A673 (cell line): ENCODE results near the gene SPESP1.

Experiments used
- CTCF ChIP-seq: fragments of 300-800, 200-600 bp; sonication (generic); conservative IDR thresholded peaks from 2 replicates; pipeline ENCODE4 v1.5.1; 2017; ENCODE audit warnings: low read depth, mild to moderate bottlenecking, antibody characterized with exemption, low read length, moderate library complexity, mixed read lengths
- EZH2 ChIP-seq: fragments of 200-600 bp; sonication (generic); IDR thresholded peaks from 2 replicates; pipeline ENCODE4 v1.6.1; 2017; ENCODE audit warnings: borderline replicate concordance, low read depth, mild to moderate bottlenecking, mixed read lengths, antibody characterized with exemption, low read length; ENCODE audit not compliant: poor library complexity, severe bottlenecking

- TF ChIP-seq CTCF (no peak), EZH2 (no peak)
Measured at GRCh38 chr15:68894208-68894607, 36.1 kb upstream of the SPESP1 start.
